ENCODE measurements around the gene AQP10. TPM values are rescaled to one million over a fixed set of nuclear protein-coding genes. Genes with fewer than 3 reads are reported as not detected.

Gene AQP10
- total and polyA plus RNA-seq, 2 of the 4 experiments (the other 2 are of a cell fraction) = not detected

- TF ChIP-seq RFX5 (IDR thresholded peaks at IDR 0.05; ENCODE audit: low read depth, low read length) (no peak), POLR2A (IDR thresholded peaks at IDR 0.05; ENCODE audit: low read depth, low read length) (peak; percentile 53; the same call in 1 of the 2 replicates), RCOR1 (IDR thresholded peaks at IDR 0.05; ENCODE audit: insufficient replicate concordance, low read length) (no peak), RAD21 (IDR thresholded peaks at IDR 0.05; ENCODE audit: low read length) (no peak)
Measured at GRCh38 chr1:154326546-154327465, 5.9 kb downstream of the AQP10 start (continued).

All from IMR-90 (cell line).